ENCODE measurements around the gene G6PC3. TPM values are rescaled to one million over a fixed set of nuclear protein-coding genes. Genes with fewer than 3 reads are reported as not detected.

G6PC3 gene
- total RNA-seq, 2 donors from 2014 or later: 88.8 to 129 TPM

GRCh38 chr17:44120851-44121605 is 50.5 kb downstream of the G6PC3 start:
- H3K27me3 Mint-ChIP-seq (ENCODE audit: insufficient read depth): no peaks in the 10 kb centered on the region
- peaks cover 14% of the 10 kb centered on the region for H3K4me1 ChIP-seq (ENCODE audit: control insufficient read depth, insufficient read depth, low read length)
- peak overlapping the region; percentile 48 for H3K27ac Mint-ChIP-seq
- peak; percentile 70 for DNase-seq
- WGBS, 2 experiments (ENCODE audit: insufficient coverage in 1 of 2, insufficient read length in 1 of 2): 47 to 50% methylated on average over 1 to 5 of the region's 9 CpGs
- peak overlapping the region; percentile 88 for H3K4me3 Mint-ChIP-seq
- H3K4me1 Mint-ChIP-seq: peaks cover 41% of the 10 kb centered on the region
- H3K27ac ChIP-seq (ENCODE audit: low read depth, low read length): peak overlapping the region; percentile 66
- peaks cover 10% of the 10 kb centered on the region for H3K36me3 Mint-ChIP-seq (ENCODE audit: low read depth)
- no peaks in the 10 kb centered on the region for H3K27me3 ChIP-seq (ENCODE audit: control insufficient read depth, insufficient read depth, low read length, poor library complexity, severe bottlenecking)
- no peaks in the 10 kb centered on the region for H3K9me3 Mint-ChIP-seq
- peaks cover 7% of the 10 kb centered on the region for H3K36me3 ChIP-seq (ENCODE audit: control insufficient read depth, insufficient read depth, low read length)
- TF ChIP-seq CTCF (conservative IDR thresholded peaks at IDR 0.05): no peak
- H3K4me3 ChIP-seq (ENCODE audit: low read length): peak overlapping the region; percentile 97
- peak overlapping the region; percentile 23 for H3K9ac ChIP-seq (ENCODE audit: extremely low read depth, low read length, poor library complexity, severe bottlenecking)
- no peaks in the 10 kb centered on the region for H3K9me3 ChIP-seq (ENCODE audit: control insufficient read depth, low read length)

GRCh38 chr17:44121997-44122815 is 51.7 kb downstream of the G6PC3 start:
- peaks cover 14% of the 10 kb centered on the region for H3K4me1 ChIP-seq (ENCODE audit: control insufficient read depth, insufficient read depth, low read length)
- Mint-ChIP-seq H3K36me3 (ENCODE audit: low read depth) (peaks cover 6% of the 10 kb centered on the region), H3K4me3 (peak overlapping the region; percentile 88), H3K27me3 (ENCODE audit: insufficient read depth) (no peaks in the 10 kb centered on the region), H3K4me1 (peaks cover 40% of the 10 kb centered on the region), H3K9me3 (no peaks in the 10 kb centered on the region), H3K27ac (peak overlapping the region; percentile 94)
- peak overlapping the region; percentile 86 for H3K9ac ChIP-seq (ENCODE audit: extremely low read depth, low read length, poor library complexity, severe bottlenecking)
- peak; percentile 72 for DNase-seq
- H3K9me3 ChIP-seq (ENCODE audit: control insufficient read depth, low read length): no peaks in the 10 kb centered on the region
- no peak for TF ChIP-seq CTCF (conservative IDR thresholded peaks at IDR 0.05)
- H3K36me3 ChIP-seq (ENCODE audit: control insufficient read depth, insufficient read depth, low read length): peaks cover 4% of the 10 kb centered on the region
- H3K27me3 ChIP-seq (ENCODE audit: control insufficient read depth, insufficient read depth, low read length, poor library complexity, severe bottlenecking): no peaks in the 10 kb centered on the region
- 50% methylated on average over 1 of the region's 1 CpG; no CpG with 5 or more reads in 1 of the 2 experiments for WGBS, 2 experiments (ENCODE audit: insufficient coverage in 1 of 2, insufficient read length in 1 of 2)
- peak overlapping the region; percentile 97 for H3K4me3 ChIP-seq (ENCODE audit: low read length)
- no peak overlapping the region for H3K27ac ChIP-seq (ENCODE audit: low read depth, low read length)

GRCh38 chr17:44122816-44123355 is 52.4 kb downstream of the G6PC3 start:
- peak overlapping the region; percentile 88 for H3K4me3 Mint-ChIP-seq
- peak; percentile 79 for DNase-seq
- 1 to 2% methylated on average over 15 to 32 of the region's 32 CpGs for WGBS, 2 experiments (ENCODE audit: insufficient coverage in 1 of 2, insufficient read length in 1 of 2)
- H3K9ac ChIP-seq (ENCODE audit: extremely low read depth, low read length, poor library complexity, severe bottlenecking): peak overlapping the region; percentile 86
- H3K27me3 Mint-ChIP-seq (ENCODE audit: insufficient read depth): no peaks in the 10 kb centered on the region
- peak overlapping the region; percentile 97 for H3K4me3 ChIP-seq (ENCODE audit: low read length)
- H3K27me3 ChIP-seq (ENCODE audit: control insufficient read depth, insufficient read depth, low read length, poor library complexity, severe bottlenecking): no peaks in the 10 kb centered on the region
- no peaks in the 10 kb centered on the region for H3K9me3 ChIP-seq (ENCODE audit: control insufficient read depth, low read length)
- H3K27ac Mint-ChIP-seq: peak overlapping the region; percentile 94
- H3K9me3 Mint-ChIP-seq: no peaks in the 10 kb centered on the region
- peak overlapping the region; percentile 60 for H3K27ac ChIP-seq (ENCODE audit: low read depth, low read length)
- no peak for TF ChIP-seq CTCF (conservative IDR thresholded peaks at IDR 0.05)
- H3K4me1 Mint-ChIP-seq: peaks cover 37% of the 10 kb centered on the region
- peaks cover 6% of the 10 kb centered on the region for H3K36me3 Mint-ChIP-seq (ENCODE audit: low read depth)
- peaks cover 14% of the 10 kb centered on the region for H3K4me1 ChIP-seq (ENCODE audit: control insufficient read depth, insufficient read depth, low read length)
- H3K36me3 ChIP-seq (ENCODE audit: control insufficient read depth, insufficient read depth, low read length): peaks cover 4% of the 10 kb centered on the region
